Prostate gland (tissue), 2 donors: Measurements from ENCODE around the gene AMOTL2.

Experiments used
- POLR2A ChIP-seq: fragments of 450-650 bp; IDR thresholded peaks from one replicate; pipeline ENCODE4 v1.6.1; 2016; ENCODE audit warnings: antibody characterized with exemption, mild to moderate bottlenecking
- TF ChIP-seq, protein P1 (sequence below), 4 experiments: fragments of 200-600 bp in 2 of 4; fragments of 450-650 bp in 2 of 4; sonication (generic) in 2 of 4; IDR thresholded peaks; 1 replicate in 3 of 4; 2 replicates in 1 of 4; pipeline ENCODE4 v1.5.1; 2016 to 2019; ENCODE audit warnings: antibody characterized with exemption in 4 of 4, mild to moderate bottlenecking in 2 of 4, moderate library complexity in 2 of 4

DNA sequence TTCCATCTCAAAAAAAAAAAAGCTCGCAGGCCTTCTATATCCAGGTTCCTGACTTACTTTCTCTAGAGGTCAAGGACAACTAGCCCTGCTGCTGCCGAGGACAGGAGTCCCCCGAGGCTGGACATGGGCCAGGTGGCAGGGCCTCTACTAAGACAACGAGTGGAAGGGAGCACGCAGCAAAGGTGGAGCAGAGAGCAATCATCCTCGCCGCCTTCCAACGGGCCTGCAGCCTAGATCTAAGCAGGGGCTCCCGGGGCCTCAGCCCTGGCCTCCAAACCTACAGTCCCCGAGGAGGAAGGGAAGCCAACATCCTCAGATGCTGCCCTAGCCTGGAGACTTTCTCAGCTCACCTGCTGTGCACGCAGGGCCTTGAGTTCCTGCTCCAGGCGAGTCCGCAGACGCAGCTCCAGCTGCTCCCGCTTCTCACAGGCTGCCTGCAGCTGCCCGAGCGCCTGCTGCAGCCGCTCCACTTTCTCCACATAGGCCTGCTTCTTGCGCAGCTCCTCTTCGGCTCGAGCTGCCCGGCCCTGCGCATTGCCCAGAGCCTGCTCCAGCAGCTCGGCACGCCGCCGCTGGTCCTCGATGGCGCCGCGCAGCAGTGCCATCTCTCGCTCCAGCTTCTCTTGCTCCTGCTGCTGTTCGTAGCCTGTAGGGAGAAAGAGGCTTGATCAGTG is 12.9 kb downstream of the AMOTL2 start:
- no peak for TF ChIP-seq POLR2A
- TF ChIP-seq, protein P1, sequence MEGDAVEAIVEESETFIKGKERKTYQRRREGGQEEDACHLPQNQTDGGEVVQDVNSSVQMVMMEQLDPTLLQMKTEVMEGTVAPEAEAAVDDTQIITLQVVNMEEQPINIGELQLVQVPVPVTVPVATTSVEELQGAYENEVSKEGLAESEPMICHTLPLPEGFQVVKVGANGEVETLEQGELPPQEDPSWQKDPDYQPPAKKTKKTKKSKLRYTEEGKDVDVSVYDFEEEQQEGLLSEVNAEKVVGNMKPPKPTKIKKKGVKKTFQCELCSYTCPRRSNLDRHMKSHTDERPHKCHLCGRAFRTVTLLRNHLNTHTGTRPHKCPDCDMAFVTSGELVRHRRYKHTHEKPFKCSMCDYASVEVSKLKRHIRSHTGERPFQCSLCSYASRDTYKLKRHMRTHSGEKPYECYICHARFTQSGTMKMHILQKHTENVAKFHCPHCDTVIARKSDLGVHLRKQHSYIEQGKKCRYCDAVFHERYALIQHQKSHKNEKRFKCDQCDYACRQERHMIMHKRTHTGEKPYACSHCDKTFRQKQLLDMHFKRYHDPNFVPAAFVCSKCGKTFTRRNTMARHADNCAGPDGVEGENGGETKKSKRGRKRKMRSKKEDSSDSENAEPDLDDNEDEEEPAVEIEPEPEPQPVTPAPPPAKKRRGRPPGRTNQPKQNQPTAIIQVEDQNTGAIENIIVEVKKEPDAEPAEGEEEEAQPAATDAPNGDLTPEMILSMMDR (IDR thresholded peaks at IDR 0.05): no peak
